Measurements from ENCODE around the gene FXN. TPM values are rescaled to one million over a fixed set of nuclear protein-coding genes. Genes with fewer than 3 reads are reported as not detected.
"Not testable (repeated sequence)": the region's sequence is repeated elsewhere in the genome, so short reads cannot be mapped to it uniquely, and the experiment has no call there.

The FXN gene
- total and polyA plus RNA-seq, 4 donors: 3.6 to 13.5 (median 10.6) TPM

DNA sequence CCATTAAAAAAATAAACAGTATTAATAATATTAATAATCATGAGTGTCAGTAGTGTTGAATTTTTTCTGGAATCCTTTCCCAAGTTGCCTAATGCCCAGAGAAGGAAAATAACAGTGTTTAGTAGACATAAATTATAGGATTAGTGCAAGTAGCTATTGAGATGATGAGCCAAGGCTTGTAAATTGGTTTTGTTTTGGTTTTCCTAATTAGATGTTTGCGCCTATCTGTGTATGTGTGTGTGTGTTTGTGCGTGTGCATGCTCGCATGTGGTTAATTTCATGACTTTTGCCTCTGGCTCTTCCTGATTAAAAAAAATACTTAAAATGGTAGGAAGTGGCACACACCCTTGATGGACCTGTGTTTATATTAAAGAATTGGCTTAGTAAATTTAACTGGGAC is 55.4 kb downstream of the FXN start:
- ATAC-seq (ENCODE audit: insufficient read depth, low FRiP score) (no peak), DNase-seq (no peak)
- TF ChIP-seq, protein P1, sequence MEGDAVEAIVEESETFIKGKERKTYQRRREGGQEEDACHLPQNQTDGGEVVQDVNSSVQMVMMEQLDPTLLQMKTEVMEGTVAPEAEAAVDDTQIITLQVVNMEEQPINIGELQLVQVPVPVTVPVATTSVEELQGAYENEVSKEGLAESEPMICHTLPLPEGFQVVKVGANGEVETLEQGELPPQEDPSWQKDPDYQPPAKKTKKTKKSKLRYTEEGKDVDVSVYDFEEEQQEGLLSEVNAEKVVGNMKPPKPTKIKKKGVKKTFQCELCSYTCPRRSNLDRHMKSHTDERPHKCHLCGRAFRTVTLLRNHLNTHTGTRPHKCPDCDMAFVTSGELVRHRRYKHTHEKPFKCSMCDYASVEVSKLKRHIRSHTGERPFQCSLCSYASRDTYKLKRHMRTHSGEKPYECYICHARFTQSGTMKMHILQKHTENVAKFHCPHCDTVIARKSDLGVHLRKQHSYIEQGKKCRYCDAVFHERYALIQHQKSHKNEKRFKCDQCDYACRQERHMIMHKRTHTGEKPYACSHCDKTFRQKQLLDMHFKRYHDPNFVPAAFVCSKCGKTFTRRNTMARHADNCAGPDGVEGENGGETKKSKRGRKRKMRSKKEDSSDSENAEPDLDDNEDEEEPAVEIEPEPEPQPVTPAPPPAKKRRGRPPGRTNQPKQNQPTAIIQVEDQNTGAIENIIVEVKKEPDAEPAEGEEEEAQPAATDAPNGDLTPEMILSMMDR (IDR thresholded peaks at IDR 0.05; ENCODE audit: control extremely low read depth, extremely low read depth): no peak
- H3K36me3 ChIP-seq (ENCODE audit: control insufficient read depth in 4 of 4, insufficient read depth in 4 of 4, low read length in 4 of 4): no peaks in the 10 kb centered on the region
- no peak overlapping the region for H3K27ac ChIP-seq (ENCODE audit: low read depth in 1 of 2, low read length in 1 of 2)
- H3K27me3 ChIP-seq (ENCODE audit: control insufficient read depth in 3 of 3, insufficient read depth in 3 of 3, low read length in 2 of 3): no peaks in the 10 kb centered on the region
- H3K9me3 ChIP-seq (ENCODE audit: control insufficient read depth in 4 of 4, insufficient read depth in 3 of 4, low read length in 3 of 4): no peaks in the 10 kb centered on the region
- peaks cover 1 to 16% (median 11%) of the 10 kb centered on the region in 5 donors for H3K4me1 ChIP-seq (ENCODE audit: control insufficient read depth in 5 of 5, insufficient read depth in 5 of 5, low read length in 5 of 5)
- 67 to 75% methylated on average over 3 of the region's 3 CpGs for WGBS, 2 donors
- H3K9ac ChIP-seq (ENCODE audit: insufficient read depth in 1 of 2, low read length in 2 of 2): no peak overlapping the region
- no peak overlapping the region for H3K4me3 ChIP-seq

DNA sequence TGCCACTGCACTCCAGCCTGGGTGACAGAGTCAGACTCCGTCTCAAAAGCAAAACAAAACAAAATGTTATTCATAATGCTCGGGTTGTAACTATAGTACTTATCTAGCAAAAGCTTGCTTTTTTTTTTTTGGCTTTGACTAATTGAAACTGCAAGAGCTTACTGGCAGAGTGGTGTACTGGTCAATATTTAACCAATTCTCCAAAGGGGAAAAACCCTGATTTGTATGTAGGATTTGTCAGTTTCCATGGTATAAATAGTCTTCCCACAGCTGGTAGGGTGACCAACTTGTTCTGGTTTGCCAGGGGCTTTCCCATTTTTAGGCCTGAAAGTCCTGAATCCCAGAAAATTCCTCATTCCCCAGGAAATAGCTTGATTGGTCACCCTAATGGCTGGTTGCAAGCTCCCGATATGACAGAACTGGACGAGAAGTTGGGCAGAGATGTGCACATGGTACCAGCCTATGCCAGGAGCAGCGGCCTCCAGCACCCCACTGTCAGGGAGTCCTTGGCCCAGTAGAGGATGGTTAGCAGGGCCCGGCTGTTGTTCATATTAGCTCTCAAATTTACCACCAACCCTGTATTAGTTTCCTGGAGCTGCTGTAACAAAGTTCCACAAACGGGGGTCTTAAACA is 58.0 kb downstream of the FXN start:
- ATAC-seq (ENCODE audit: insufficient read depth, low FRiP score): peak; percentile 45
- H3K4me1 ChIP-seq (ENCODE audit: control insufficient read depth in 5 of 5, insufficient read depth in 5 of 5, low read length in 5 of 5): peaks cover 0 to 7% (median 3%) of the 10 kb centered on the region in 5 donors
- WGBS, 2 donors: 83 to 92% methylated on average over 7 of the region's 7 CpGs
- H3K9me3 ChIP-seq (ENCODE audit: control insufficient read depth in 4 of 4, insufficient read depth in 3 of 4, low read length in 3 of 4): no peaks in the 10 kb centered on the region
- TF ChIP-seq, protein P1 (IDR thresholded peaks at IDR 0.05; ENCODE audit: control extremely low read depth, extremely low read depth): no peak
- H3K27ac ChIP-seq (ENCODE audit: low read depth in 1 of 2, low read length in 1 of 2): no peak overlapping the region
- no peak overlapping the region for H3K9ac ChIP-seq (ENCODE audit: insufficient read depth in 1 of 2, low read length in 2 of 2)
- H3K4me3 ChIP-seq: no peak overlapping the region
- DNase-seq: no peak
- H3K36me3 ChIP-seq (ENCODE audit: control insufficient read depth in 4 of 4, insufficient read depth in 4 of 4, low read length in 4 of 4): no peaks in the 10 kb centered on the region
- H3K27me3 ChIP-seq (ENCODE audit: control insufficient read depth in 3 of 3, insufficient read depth in 3 of 3, low read length in 2 of 3): no peaks in the 10 kb centered on the region

DNA sequence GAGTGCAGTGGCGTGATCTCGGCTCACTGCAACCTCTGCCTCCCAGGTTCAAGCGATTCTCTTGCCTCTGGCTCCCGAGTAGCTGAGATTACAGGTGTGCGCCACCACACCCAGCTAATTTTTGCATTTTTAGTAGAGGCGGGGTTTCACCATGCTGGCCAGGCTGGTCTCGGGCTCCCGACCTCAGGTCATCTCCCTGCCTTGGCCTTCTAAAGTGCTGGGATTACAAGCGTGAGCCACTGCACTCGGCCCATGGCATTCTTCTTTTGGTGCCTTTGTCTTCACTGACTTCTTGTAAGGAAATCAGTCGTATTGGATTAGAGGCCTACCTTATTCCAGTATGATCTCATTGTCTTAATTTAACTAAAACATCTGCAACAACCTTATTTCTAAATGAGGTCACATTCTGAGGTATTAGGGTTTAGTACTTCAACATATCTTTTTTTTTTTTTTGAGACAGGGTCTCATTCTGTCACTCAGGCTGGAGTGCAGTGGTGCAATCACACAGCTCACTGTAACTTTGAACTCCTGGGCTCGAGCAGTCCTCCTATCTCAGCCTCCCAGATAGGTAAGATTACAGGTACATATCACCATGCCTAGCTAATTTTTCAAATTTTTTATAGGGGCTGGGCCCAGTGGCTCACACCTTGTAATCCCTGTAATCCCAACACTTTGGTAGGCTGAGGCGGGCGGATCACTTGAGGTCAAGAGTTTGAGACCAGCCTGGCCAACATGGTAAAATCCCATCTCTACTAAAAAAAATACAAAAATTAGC is 59.0 kb downstream of the FXN start:
- H3K4me1 ChIP-seq (ENCODE audit: control insufficient read depth in 5 of 5, insufficient read depth in 5 of 5, low read length in 5 of 5); H3K9ac ChIP-seq (ENCODE audit: insufficient read depth in 1 of 2, low read length in 2 of 2); H3K4me3 ChIP-seq; H3K27me3 ChIP-seq (ENCODE audit: control insufficient read depth in 3 of 3, insufficient read depth in 3 of 3, low read length in 2 of 3); DNase-seq; H3K27ac ChIP-seq (ENCODE audit: low read depth in 1 of 2, low read length in 1 of 2); H3K9me3 ChIP-seq (ENCODE audit: control insufficient read depth in 4 of 4, insufficient read depth in 3 of 4, low read length in 3 of 4); ATAC-seq (ENCODE audit: insufficient read depth, low FRiP score); H3K36me3 ChIP-seq (ENCODE audit: control insufficient read depth in 4 of 4, insufficient read depth in 4 of 4, low read length in 4 of 4): not testable (repeated sequence)
- 97 to 98% methylated on average over 14 of the region's 14 CpGs for WGBS, 2 donors

DNA sequence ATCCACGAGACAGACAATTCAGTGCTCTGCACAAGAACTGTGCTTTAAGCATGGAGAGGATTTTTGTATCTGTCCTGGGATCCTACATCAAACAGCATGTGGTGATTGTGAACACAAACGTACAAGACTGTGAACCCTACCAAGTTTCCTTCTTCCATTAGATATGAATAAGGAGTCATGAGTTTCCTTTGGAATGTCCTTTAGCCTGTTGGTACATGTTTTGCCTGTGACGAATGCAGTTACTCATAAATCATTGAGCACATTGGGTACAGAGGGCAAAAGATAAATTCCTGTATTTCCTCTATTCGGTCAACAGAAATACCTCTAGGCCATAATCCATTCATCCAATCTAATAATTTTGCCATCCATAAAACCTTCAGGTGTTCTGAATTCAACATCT is 61.5 kb downstream of the FXN start:
- DNase-seq (peak in 2 of 3 donors; percentile 32 to 43), ATAC-seq (ENCODE audit: insufficient read depth, low FRiP score) (peak; percentile 42)
- H3K9me3 ChIP-seq (ENCODE audit: control insufficient read depth in 4 of 4, insufficient read depth in 3 of 4, low read length in 3 of 4): peaks cover 0 to 1% (median 0%) of the 10 kb centered on the region in 4 donors
- H3K4me1 ChIP-seq (ENCODE audit: control insufficient read depth in 5 of 5, insufficient read depth in 5 of 5, low read length in 5 of 5): peaks cover 0 to 4% (median 0%) of the 10 kb centered on the region in 5 donors
- no peaks in the 10 kb centered on the region for H3K27me3 ChIP-seq (ENCODE audit: control insufficient read depth in 3 of 3, insufficient read depth in 3 of 3, low read length in 2 of 3)
- no peaks in the 10 kb centered on the region for H3K36me3 ChIP-seq (ENCODE audit: control insufficient read depth in 4 of 4, insufficient read depth in 4 of 4, low read length in 4 of 4)
- WGBS, 2 donors: 55 to 76% methylated on average over 4 of the region's 4 CpGs
- no peak overlapping the region for H3K9ac ChIP-seq (ENCODE audit: insufficient read depth in 1 of 2, low read length in 2 of 2)
- TF ChIP-seq, protein P1 (IDR thresholded peaks at IDR 0.05; ENCODE audit: control extremely low read depth, extremely low read depth): no peak
- H3K27ac ChIP-seq (ENCODE audit: low read depth in 1 of 2, low read length in 1 of 2): peak overlapping the region in 1 of 2 donors; percentile 77
- no peak overlapping the region for H3K4me3 ChIP-seq
